NCI-H2196 treated with DMSO at 0.1 percent for 48 hours (cell line): ENCODE measurements around the gene ZC3H12C.
A peak's percentile ranks its signal among the peaks of the same experiment; 100 is the strongest.

ENCODE experiments used
- DNase-seq: peaks from one replicate; lab custom pipeline; 2025; ENCODE audit not compliant: unreplicated experiment; lab: John Stamatoyannopoulos, UW

ZC3H12C gene

DNA sequence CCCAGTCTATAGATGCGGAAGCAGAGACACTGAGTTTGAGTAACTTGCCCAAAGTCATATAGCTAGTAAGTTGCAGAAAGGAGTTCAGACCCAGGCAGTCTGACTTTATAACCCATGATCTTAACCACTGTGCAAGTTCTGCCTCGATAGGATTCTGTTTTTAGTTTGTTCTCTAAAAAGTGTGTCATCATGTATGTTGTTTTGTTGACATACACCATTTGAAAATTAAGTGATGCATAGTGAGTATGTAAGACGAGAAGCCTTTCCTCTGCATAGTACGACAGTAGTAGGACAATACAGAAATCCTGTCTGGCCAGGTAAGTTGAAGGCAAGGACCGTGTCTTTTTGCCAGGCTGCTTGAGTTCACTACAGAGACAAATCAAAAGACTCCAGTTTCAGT, 3.3 kb downstream of the ZC3H12C start:
- DNase-seq: no peak

DNA sequence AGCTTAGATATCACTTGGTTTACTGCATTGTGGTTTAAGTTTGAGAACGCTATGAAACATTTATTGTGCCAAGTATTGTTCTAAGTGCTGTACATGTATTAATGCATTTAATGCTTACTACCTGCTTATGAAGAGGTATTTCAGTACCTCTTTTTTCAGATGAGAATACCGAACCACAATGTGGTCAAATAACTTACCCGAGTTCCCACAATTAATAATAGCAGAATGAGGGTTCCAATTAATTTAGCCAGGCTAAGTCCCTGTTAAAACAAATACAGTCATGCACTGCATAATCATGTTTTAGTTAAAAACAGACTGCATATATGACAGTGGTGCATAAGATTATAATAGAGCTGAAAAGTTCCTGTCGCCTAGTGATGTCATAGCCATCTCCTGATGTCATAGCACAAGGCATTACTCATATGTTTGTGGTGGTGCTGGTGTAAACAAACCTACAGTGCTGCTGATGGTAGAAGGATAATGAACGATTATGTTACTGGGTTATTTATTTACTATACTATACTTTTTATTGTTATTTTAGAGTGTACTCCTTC, 4.3 kb downstream of the ZC3H12C start:
- no peak for DNase-seq

DNA sequence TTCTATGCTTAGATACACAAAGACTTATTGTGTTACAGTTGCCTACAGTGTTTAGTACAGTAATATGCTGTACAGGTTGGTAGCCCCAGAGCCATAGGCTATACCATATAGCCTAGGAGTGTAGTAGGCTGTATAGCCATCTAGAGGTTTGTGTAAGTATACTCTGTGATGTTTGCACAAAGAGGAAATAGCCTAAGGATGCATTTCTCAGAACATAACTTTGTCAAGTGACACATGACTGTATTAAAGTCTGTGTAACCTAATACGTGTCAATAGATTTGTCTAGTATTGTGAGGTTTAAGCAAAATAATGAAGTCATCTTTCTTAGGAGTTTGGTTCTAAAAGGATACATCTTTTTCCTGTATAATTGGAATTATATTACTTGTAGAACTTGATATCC, 5.5 kb downstream of the ZC3H12C start:
- DNase-seq: no peak

DNA sequence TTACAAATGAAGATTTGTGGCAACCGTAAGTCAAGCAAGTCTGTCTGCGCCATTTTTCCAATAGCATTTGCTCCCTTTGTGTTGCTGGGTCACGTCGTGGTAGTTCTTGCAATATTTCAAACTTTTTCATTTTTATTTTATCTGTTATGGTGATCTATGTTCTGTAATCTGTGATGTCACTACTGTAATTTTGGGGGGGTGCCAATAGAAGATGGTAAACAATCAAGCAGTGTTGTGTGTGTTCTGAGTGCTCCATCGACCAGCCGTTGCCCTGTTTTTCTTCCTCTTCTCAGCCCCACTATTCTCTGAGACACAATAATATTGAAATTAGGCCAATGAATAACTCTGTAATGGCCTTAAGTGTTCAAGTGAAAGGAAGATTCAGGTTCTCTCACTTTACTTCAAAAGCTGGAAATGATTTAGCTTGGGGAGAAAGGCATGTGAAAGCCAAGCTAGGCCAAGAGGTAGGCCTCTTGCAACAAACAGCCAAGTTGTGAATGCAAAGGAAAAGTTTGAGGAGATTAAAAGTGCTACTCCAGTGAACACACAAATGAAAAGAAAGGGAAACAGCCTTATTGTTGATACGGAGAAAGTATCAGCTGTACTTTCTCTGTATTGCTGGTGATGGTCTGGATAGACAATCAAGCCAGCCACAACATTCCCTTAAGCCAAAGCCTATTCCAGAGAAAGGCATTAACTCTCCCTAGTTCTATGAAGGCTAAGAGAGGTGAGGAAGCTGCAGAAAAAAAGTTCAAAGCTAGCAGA, 7.5 kb downstream of the ZC3H12C start:
- no peak for DNase-seq

DNA sequence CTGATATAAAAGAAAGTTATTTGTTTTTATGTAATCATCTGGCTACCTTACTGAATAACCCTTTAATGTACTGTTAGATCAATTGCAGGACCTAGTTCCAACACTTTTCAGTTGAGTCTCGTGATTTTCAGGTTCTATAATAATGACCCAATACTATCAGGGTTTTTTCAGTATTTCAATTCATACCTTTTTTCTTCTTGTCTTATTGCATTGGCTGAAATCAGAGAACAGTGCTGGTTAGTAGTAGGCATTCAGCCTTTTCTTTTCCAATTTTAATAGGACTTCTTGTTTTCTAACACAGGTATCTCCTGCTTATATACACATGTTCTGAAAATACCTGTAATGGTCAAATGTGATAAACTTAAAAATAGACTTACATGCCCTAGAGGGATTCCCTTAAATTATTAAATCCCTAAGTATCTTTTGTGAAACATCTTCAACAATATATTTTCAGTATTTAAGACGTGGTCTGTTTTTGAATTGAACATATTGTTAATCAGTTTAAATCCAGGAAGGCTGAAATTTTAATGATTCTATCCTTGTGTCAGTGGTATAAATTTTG, 13.6 kb downstream of the ZC3H12C start:
- DNase-seq: no peak

DNA sequence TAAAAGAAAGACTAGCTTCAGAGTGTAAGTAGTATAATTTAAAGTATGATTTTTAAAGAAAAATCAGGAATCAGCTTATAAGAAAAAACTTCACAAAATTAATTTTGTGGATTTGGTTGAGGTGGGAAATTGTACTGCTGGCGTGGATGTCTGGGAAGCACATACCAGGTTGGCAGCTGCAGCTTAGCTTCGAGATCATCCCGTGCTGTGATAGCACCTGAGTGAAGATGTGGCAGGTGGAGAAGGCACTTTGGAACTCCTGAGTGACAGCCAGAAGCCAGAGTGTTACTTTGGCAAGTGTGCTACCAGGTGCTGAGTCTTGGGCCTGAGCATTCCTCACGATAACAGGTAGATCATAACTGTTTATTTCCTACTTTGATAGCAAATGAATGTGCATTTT, 17.7 kb downstream of the ZC3H12C start:
- no peak for DNase-seq

DNA sequence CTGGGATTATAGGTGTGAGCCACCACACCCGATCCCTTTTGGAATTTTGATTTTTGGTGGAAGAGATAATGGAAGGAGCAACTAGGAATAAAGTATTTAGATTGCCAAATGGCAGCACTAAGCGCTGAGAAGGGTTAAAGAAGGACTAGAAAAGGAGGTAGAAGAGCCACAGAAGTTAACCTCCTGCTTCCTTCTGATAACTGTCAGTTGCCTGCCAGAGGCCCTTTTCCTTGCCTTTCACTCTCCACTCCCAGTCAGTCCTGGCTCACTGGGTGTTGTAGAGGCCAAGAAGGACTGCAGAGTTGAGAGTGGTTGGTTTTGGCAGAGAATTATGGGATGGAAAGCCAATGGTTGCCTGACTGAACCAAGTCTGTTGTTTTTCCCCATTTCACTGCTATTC, 19.3 kb downstream of the ZC3H12C start:
- no peak for DNase-seq

DNA sequence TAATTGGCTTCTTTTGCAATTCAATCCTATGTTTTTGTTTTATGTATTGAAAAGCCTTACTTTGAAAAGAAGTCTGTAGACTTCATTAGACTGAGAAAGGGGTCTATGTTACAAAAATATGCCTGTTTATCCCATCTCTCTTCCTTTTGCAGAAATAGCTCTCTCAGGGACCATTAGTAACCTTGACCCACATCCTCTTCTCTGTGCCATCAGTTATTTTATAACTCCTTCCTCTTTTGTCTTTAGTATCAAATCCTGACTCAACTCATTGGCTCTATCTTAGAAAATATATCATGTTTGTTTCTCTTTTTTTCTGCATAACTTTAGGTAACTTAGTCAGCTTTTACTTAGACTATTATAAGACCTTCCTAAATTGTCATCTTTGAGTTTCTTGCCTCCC, 20.3 kb downstream of the ZC3H12C start:
- DNase-seq: no peak

DNA sequence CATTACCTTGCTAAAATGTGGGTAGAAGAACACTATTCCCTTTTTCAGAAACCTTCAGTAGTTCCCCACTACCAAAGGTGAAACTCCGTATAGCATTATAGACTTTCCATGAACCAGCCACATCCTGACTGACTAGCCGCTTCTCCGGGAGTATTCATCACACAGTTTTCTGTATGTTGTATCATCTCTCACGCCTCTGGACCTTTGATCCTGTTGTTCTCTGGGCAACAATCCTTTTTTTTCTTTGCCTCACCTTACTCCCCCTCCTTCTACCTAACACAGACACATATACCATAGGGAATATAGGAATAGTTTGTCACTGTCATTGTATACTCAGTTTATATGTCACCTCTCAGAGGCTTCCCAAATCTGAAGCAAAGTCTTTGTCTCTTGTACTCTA, 20.8 kb downstream of the ZC3H12C start:
- DNase-seq: no peak

DNA sequence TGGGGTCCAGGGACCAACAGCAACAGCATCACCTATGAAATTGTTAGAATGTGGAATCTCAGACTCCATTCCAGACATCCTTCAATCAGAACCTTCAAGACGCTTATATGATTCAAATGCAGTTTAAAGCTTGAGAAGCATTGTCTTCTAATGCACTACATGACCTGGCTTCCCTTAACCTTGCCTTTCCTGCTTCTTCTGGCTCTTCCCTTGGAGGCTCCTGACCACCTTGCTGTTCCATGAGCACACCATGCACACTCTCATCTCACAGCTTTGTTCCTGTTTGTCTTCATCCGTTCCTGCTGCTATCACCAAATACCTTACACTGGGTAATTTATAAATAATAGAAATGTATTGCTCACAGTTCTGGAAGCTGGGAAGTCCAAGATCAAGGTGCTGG, 26.1 kb downstream of the ZC3H12C start:
- DNase-seq: no peak

DNA sequence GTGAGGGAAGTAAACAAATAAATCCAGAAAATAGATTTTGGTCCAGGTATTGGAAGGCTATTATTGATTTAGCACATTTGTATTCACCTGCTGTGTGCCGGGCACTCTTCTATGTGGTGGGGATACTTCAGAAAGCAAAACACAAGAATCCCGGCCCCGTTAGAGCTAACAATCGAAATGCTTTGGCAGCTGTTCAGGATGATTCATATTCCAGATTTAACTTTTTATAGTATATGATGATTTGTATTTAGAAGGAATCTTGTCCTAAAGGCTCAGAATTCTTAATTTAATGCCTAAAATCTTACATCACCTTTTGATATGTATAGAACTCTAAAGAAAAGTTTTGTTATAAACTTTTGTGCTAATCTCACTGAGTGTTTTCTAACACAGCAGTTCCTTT, 28.0 kb downstream of the ZC3H12C start:
- no peak for DNase-seq

DNA sequence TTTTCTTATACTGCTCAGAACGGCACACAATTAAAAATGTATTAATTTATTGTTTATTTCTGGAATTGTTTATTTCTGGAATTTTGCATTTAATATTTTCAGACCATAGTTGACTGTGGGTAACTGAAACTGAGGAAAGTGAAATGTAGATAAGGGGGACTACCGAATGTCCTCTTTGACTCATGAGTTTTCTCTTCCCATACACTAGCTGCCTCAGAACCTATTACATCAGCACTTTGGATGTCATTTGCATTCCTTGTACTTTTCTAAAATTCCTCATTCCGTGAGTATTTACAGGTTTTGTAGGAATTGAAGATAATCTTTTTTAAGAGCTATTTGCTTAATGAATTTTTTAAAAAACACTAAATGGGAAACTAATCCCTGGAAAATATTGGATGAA, 29.8 kb downstream of the ZC3H12C start:
- DNase-seq: no peak

DNA sequence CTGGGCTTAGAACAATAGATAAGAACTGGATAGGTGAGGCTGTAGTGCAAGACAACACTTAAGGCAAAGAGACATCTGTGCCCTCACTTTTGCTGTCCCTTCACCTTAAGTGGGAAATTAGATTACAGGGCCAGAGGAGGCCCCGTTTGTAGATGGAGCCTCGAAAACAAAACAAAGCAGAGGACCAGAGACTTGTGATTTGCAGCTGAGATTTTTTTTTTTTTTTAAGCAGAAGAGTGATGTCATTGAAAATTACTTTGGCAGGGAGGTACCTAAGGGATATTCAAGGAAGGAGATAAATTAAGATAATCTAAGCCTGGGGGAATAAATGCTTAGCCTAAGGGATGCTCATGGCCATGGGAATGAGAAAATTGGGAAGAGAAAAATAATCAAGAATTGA, 31.4 kb downstream of the ZC3H12C start:
- no peak for DNase-seq

DNA sequence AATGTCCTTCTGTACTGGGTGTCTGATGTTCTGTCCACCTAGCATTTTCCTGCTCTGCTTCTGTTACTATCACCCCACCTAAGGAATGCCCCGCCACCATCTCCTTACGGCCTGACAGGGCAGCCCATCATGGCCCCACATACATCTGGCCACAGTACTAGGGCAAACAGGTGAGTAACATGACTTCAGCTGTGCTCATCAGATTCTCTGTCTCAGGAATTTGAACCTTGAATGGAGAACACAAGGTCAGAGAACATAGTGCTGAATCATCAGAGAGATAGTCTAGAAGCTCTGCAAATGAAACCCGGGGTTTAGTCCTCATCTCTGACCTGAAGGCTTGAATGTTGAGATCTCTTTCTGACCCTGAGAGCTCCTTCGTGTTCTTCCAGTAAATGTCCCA, 32.4 kb downstream of the ZC3H12C start:
- DNase-seq: no peak

DNA sequence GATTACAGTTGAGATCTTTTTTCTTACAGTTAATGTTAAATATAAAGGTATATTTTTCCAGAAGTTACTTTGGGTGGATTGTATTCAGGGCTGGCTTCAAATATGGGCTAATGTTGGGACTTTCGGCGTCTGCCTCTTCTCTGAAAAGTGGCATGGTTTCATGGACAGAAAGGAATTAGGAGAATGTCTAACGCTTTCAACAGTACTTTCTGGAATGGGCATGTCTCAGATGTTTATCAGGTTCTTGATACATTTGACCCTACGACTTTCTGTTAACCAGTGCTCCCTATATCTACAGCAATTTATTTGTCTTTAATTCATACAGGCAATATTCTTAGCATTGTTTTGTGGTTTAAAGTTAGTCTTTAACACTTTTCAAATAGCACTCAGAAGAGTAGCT, 33.7 kb downstream of the ZC3H12C start:
- DNase-seq: no peak

DNA sequence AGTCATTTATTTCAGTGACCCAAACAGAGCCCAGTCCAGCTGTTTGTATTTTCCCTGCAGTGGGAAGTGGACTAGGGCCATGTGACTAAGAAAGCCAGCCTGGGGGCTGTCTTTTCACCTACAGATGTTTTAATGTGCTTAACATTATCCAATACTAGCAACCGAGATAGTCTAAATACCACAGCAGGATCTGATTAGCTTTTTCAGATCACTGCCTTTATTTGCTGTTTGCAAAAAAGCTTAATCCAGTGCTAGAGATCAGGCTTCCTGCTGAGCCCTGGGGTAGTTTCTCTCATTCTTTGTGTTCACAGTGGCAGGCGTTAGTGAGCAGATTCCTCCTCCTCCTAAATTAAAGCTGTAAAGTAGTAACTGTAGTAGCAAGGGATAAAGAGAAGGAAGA, 35.0 kb downstream of the ZC3H12C start:
- DNase-seq: no peak

DNA sequence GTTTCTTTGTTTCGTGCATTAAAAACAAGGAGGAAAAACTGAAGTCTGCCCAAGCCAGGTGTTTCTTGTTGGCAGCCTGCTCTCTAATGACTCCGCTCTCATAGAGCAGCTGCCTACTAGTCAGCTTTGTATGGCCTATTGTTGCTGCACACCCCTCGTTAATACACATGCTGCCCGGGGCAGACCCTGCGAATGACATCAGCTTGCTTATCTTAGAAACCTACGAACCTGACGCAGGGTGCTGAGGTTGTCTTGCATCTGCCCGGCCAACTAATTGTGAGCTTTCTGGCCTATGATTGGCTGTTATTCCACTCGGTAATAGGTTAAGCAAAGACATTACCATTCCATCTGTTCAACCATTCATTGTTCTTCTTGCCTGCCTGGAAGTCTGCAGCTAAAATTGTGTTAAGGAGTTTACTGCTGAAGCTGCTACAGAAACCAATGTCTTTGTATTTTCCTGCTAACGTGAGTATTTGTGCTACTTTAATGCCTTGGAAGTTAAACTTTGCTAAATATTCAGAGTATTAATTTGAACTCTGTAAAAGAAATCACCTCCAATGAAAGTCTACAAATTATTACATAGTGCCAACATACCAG, 37.5 kb downstream of the ZC3H12C start:
- peak; percentile 87 for DNase-seq

DNA sequence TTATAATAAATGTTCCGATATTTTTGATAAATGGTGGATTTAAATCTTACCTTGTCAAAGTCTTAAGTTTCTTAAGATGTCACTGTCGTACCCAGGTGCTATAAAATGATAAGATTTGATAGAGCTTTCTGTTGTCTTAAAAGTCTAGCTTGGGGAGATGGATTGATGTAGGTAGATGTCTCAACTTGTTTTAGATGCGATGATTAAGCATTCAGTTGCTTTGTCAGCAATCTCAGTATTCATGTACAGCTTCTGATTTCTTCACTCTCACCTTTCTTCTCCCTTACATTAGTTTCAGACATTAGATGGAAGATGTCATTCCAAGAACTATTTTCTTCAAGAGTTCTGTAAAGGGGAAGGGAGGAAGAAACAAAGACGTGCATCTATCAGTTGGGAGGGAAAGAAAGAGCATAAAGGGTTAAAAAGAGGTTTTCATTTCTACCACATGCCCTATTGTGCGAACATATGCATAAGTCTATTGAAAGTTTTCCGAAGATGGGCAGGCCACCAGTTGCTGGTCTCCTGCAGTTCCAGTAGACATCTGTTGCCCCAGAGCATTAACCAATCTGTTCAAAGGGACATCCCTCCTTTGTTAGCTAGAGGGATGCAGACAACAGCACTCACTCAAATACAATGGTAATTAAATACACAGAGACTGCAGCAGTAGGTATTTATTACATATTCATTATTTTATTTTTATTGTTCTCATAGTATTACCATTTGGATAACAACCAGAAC, 38.4 kb downstream of the ZC3H12C start:
- DNase-seq: no peak

DNA sequence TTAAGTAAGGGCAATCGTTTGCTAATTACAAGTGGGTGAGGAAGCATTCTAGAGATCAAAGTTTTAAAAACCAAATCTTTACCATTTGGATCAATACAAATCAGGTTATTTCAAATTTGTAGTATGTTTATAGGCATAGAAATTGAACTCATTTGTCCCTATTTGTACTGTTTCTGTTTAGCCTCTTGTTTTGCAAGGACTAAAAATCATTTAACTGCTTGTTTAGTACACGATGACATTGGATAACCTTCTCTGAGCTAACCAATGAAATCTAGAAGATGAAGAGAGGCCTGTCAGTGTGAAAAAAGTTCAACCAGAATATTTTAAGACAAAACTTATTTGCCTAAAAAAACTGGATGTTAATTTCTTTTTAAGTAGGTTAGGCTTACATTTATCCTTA, 40.0 kb downstream of the ZC3H12C start:
- DNase-seq: no peak

DNA sequence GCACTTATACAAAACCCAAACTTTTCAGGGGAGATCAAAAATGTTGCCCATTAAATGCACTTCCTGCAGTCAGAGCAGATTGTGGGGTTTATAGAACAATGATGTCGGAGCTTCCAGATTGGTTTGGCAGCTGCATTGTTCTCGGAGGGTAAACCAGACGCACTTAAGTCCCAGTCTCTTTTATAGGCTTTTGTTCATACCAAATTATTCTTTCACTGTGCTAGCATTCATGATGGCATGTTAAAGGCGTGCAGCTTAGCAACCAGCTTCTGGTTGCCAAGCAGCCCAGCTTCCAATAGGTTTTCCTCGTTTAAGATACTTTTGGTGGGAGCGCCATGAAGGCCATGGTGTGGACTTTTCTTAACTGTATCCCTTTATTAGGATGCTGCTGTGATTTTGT, 40.9 kb downstream of the ZC3H12C start:
- DNase-seq: no peak

DNA sequence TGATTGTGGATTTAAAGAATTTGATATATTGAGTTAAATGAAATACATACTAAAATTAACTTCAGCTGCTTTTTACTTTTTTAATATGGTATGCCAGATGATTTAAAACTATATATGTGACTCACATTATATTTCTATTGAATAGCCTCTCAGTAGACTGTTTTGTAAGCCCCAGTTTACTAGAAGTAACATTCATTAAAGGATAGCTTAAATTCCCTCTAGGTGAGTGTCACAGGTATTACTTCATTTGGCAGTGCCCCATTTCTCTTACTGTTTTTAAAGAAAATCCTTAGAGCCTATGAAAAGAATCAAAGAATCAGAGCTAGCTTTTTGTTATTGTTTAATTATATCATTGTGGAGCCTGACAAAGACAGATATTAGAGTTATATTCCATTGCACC, 48.6 kb downstream of the ZC3H12C start:
- DNase-seq: no peak
